Measurements from ENCODE around the gene WDR36.

WDR36 gene

DNA sequence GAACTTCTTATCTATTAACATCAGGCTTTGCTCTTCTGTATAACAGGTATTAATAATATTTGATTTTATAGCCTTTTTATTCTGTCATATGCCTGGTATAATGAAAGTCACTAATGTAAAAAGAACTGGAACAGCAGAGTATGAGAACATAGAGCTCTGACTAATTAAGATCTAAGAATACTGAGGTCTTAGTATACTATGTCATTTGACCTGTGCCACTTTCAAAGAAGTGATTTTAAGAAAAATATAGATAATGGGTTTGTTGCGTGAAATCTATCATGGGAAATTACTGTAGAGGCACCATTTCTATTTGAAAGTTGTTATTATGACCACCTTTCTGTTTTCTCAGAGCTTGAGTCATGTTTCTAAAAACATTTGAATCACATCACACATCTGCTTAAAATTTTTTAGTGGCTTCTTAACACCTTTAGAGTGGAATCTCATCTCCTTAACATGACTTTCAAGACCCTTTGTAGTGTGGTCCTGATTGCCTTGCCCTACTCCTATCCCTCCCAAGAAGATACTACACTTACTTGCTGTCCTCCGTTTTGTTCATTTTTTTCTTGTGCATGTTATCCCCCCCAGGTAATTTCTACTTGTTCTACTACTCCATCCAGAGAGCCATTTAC is 14.3 kb downstream of the WDR36 start:
- no peak for DNase-seq

DNA sequence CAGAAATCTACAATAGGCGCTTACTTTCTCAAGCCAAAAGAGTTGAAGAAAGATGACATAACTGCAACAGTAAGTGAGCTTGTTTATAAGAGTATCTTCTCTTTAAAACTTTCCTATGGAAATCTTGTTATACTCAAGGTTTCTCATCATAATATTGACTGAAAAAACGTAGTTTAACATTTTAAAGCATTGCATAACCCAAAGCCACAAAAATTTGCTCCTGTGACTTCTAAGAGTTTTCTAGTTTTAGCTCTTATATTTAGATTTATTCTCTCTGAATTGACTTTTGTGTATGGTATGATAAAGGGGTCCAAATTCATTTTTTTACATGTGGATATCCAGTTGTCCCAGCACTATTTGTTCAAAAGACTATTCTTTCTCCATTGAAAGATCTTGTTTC is 15.2 kb downstream of the WDR36 start:
- DNase-seq: no peak

DNA sequence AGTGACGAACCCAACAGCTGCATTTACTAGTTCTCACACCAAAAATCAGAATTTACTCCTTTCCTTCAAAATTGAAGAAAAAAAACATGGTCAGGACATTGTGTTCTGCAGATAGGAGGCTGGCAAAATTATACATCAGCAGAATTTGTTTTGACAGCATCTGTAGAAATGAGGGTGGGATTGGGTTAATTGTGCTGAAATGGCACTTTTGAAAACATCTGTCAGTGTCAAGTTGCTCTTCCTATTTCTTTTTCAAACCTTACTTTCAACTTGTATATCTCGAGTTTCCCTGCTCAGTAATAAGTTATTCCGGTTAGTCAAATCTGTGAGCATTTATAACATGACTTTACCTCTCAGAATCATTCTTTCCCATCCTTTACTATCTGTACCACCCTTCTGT is 19.8 kb downstream of the WDR36 start:
- DNase-seq: no peak

DNA sequence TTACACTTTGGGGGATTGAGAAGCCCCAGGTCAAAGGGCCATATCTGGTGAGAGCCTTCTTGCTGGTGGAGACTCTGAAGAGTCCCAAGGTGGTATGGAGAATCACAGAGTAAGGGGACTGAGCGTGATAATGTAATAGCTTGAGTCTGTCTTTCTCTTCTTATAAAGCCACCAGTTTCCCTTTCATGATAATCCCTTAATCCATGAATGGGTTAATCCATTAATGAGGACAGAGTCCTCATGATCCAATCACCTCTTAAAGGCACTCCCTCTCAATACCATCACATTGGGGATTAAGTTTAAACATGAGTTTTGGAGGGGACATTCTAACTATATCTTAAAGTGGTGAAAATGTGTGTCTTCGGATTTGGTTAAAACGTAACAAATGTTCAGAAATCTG is 21.5 kb downstream of the WDR36 start:
- no peak for DNase-seq

DNA sequence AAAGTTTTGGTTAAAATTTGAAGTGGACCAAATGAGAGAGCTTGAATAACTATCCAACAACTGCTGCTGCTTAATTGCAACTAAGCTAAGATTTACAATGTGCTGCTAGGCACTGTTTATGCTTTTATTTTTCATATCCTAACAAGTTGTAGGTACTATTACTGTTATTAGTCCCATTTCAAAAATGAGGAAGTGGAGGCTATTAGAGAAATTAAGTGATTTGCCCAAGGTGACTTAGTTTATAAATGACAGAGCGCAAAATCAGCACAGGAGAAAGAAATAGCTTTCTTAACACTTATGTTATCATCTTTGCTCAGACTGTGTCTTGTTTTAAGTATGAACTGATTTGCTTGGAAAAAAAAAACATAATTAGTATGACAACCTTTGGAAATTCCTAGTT is 23.1 kb downstream of the WDR36 start:
- DNase-seq: no peak

DNA sequence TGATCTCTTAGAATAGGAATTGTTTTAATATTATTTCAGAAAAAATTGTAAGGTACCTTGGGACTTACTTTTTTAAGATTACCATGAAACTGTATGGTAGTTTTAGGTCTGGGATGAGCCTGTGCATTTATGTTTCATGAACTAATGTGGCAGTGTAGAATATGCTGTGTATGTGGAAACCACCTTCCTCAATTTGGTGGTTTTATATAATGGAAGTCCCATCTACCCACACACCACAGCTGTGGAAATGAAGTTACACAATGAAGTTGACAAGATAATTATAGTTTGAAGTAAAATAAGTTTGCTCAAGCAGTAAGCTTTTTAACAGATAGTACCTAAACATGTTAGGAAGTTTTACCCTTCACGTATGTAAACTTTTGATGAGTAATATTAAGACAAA is 24.4 kb downstream of the WDR36 start:
- no peak for DNase-seq

DNA sequence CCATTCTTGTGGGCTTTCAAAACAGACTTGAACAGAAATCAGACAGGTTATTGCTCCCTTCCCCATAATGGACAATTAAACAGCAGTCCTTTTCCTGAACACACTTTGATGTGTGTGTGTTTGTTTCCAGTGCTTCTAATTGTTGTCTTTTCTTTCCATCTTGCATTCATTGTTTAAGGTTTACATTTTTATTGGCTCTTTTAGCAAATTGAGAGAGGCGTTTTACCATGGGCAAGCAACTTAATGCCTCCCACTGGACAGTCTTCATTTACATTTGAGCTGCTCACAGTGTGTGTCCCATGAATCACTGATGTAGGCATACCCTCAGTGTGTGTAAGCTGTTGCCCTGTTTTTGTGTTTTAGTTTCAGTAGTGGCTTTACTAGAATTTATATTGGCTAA is 25.0 kb downstream of the WDR36 start:
- no peak for DNase-seq

DNA sequence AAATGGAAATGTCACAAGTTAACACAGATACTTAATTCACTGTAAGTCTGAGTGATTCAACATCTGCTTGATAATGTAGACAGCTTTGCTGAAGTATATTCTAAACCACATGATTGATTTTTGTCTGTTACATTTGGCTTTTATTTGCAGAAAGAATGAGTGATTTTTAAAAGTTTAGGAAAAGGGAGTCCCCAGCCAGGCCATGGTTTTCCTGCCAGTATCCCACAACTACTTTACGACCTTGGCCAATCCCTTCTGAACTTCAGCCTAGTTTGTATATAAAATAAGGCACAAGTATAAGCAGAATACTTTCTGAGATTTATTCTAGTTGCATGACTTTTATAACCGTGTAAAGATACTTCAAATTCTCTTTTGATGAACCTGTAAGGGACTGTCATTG is 27.1 kb downstream of the WDR36 start:
- no peak for DNase-seq

DNA sequence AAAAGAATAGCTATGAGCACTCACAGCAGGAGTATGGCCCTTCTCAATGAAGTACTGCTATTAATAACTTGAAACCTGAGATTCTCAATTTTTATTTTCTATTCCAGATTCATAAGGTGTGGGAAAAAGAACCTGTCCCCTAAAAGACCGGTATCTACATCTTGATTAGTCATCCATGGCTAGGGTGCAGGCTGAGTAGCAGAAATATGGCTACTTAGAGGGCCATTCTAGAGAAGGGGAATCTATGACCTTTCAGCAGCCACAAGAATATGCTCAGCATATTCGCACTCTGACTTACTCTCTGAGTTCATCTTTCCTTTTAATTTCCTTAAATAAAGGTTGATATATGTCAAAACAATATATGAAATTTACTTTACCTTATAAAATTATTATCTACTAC is 27.7 kb downstream of the WDR36 start:
- no peak for DNase-seq

DNA sequence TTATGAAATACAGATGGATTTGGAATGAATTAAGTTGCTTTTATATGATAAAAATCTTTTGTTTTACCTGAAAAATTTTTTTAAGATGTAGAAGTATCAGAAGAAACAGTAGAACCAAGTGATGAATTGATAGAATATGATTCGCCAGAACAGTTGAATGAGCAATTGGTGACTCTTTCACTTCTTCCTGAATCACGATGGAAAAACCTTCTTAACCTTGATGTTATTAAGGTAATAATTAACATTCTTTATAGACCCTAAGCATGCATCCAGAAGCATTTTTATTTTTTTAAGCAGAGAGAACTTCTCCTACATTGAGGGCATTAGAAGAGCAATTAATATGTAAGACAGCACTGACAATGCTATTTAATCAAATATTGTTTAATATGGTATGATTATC is 28.8 kb downstream of the WDR36 start:
- no peak for DNase-seq

DNA sequence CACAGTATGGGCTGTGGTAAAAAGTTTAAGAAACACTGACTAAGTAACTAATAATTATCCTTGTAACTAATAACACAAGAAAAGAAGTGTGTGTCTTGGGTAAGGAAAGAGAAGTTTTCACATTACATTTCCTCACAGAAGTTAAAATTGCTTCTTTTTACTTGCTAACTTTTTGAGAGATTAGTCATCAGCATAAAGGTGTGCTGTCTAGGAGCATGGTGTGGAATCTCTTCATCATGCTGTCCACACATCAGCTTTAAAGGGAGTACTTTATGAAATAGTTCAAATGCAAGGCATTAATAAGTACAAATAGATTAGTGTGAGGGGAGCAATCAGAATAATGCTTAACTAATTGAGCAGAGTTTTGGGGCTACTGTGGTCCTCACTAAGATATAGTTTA is 29.8 kb downstream of the WDR36 start:
- no peak for DNase-seq

DNA sequence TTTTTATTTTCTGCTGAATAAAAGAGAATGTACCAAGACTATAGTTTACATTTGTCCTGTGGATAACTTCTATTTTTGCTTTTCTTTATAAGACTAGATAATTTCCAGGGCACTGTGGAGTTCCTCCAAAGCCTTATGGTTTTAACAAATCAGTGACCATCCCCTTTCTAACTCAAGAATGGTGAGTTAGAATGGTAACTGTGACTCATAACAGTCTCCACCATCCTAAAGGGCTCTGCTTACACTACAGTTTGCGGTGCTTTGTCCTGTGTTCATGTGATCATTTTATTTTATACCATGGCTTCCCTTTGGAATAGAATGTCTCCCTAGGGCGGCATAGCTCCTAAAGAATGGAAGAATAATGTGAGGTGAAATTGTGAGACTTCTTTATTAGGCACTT is 30.2 kb downstream of the WDR36 start:
- DNase-seq: no peak

DNA sequence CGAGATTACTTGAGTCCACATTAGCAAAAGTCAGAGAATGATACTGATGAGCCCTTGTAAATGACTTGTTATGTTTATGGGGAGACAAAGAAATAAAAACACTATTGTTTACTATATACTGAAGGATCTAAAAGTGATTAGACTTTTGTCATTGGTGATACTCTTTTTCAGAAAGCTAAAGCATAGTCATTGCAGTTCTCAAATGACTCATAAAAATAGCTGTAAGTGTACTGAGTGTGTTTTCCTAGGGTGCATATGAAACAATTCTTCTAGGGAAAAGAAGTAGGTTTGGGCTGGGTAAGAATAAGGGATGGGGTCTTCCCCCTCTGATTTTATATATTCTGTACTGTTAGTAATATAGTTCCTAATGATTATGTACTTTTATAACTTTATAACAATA is 32.6 kb downstream of the WDR36 start:
- DNase-seq: no peak

DNA sequence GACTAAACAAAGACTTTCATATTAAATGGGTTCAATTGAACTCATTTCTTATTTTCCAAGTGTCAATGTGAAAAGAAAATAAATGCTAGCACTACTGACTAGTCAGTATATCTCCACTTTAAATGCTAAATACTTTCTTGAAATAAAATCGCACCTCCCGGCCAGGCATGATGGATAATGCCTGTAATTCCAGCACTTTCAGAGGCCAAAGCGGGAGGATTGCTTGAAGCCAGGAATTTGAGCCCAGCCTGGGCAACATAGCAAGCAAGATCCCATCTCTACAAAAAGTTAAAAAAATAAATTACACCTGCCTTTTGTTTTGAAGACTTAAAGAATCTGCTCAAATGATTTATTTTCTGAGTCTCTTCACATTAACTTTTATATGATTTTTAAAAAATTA is 34.7 kb downstream of the WDR36 start:
- DNase-seq: no peak

DNA sequence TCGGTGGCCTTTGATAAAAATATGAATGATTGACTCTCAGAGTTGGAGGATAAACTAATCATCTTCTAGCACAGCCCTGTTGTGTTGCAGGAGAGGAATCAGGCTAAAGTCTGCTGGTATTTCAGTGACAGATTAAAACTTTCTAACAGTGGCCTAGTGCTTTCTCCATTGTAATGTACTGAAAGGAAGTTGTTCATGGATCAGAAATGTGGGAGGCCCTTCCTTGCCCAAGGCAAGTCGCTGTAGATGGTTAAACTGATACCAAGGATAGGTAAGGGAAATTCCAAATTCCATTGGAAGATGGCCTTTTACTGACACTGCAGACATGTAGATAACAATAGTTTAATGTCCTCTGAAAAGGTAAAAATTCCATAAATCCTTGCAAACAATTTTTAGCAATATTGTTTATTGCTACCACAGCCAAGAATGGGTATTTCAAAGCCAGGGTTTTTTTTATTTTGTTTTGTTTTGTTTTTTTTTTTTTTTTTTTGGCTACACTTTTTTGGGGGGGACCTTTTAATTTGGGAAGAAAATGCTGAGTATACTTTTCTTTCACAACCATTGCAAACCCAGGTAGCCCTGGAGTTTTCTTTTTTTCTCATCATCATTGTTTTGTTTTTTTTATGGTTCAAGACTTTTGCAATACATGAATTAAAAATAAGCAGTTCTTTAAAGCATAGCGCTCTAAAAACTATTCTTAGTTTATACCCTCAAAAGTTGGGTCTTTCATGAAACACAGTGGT is 35.5 kb downstream of the WDR36 start:
- DNase-seq: no peak

DNA sequence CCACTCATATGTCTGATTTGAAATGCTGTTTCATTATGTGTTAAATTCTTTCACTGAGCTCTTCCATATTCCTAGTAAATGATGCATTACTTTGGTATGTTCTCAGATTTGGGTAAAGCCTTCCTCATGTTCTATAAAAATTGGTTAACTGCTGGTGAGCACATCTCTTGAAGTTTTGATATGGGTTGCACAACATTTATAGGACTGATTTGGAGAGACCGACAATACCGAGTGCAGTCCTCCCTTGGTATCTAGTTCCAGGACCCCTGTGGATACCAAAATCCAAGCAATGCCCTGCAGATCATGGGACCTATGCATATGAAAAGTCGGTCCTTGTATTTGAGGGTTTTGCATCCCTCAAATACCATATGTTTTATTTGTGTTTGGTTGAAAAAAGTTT is 37.8 kb downstream of the WDR36 start:
- DNase-seq: peak; percentile 71

DNA sequence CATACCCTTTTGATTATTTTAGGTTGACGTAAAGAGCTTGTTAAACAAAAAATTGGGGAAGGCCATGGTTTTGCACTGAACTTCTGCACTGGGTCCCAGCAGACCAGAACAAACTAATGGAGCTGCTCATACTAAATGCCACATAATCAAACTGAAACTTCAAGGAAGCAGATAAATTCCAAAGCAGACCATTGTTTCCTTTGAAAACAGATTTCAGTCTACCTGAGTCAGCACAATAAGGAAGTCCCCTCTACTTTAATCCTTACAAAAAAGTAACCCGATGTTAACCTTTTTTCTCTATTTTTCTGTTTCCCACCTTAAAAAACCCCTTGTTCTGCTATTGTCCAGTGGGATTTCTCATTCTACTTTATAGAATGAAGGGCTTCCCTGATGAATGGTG is 39.2 kb downstream of the WDR36 start:
- no peak for DNase-seq

DNA sequence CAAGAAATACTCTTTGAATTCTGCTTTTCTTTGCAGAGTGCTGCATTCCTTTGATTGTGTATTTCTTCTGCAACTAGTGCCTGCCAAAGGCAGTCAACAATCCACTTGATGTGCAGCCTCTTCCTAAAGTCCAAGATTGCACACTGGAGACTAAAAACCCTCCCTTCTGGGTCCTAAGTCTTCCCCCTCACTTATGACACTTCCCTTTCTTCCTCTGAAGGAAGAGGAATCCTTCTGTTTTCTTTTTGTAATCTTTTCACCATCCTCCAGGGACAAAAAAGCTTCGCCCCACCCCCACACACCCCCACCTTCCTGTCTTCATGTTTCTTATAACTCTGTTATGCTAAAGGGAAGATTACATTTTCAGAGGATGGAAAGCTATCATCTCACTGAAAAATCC is 39.9 kb downstream of the WDR36 start:
- no peak for DNase-seq

DNA sequence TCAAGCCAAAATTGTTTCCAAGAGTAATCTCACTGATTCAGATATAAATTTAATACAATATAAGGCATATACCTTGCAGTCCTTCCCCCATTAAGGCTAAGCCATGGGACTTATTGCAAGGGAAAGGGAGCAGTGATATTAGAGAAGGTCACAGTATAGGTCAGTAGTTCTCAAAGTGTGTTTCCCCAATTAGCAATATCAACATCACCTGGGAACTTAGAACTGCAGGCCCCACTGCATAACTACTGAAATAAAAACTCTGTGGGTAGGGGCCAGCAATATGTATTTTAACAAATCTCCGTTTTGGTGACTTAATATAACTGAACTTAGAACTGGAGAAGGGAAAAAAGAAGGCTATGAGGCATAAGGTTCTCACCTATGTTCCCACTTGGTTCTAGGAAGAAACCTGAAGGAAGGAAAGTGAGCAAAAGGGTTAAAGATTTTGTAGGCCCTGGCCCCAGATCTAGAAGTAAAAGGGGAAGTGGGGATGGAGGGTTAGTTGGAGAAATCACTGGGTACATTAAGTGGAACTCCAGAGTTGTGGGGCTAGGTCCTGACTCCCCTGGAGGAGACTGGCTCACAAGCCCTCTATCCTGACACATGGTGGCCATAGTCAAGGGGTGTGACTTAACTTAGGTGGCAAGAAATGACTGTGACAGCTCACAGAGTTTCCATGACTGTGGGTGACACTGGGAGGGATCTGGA is 40.7 kb downstream of the WDR36 start:
- DNase-seq: no peak

DNA sequence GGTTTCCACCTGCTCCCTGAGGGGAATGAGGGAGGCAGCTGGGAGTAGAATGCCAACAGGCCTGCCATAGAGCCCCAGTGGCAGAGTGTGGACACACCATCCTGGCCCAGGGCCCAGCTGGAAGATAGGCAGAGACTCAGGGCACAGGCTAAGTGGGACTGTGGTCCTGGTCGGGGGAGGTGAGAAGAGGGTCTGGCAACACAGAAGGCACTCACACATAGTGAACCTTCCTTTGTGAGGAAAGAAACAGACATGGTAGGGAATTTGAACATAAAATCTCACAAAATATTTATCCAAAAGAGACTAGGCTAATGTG is 41.2 kb downstream of the WDR36 start:
- DNase-seq: no peak

DNA sequence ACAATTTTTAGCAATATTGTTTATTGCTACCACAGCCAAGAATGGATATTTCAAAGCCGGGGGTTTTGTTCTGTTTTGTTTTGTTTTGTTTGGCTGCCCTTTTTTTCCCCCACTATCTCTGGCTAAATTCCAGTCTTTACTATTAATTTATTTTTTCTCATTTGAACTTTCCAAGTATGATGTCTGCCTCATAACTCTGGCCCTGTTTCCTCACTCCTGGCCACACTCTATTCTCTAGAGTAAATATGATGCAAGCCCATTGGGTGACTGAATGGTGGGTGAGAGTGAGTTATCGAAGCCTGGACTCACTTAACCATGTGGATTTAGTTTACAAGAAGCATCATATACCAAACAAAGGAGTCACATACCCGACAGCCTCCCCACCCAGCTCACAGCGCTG is 41.9 kb downstream of the WDR36 start:
- DNase-seq: peak; percentile 88

DNA sequence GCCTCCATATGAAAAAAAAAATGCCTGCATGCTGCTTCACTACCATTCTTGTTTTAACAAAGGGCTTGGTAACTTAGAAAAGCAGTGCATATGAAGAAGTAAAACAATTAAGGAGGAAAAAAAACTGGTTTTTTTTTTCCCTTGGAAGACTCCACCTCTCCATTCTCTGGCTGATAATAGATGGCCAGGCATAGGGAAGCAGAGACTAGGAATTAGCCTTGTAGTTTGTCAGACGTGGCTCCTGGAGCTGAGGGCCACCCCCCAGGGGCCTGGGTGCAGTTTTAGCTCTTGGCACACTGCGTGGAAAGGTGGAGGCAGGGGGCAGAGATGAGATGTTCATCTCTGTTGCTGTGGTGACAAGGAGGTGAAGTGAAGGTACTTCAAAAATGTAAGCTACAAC is 42.7 kb downstream of the WDR36 start:
- DNase-seq: no peak

DNA sequence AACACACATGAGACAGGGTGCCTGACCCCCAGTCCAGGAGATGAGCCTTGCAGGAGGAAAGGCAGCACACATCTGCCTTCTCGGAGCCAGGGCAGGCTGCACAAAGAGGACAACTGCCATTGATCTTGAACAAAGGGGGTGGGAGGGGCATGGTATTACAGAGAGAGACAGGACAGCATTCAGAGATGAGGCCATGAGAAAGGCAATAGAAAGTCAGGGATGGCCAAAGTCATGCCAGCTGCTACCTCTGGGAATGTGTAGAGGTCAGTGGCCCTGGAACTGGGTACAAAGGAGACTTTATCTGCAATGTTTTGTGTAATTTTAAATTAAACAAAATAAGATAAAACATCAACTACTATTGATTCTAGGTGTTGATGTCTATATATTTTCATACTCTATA is 43.2 kb downstream of the WDR36 start:
- no peak for DNase-seq

DNA sequence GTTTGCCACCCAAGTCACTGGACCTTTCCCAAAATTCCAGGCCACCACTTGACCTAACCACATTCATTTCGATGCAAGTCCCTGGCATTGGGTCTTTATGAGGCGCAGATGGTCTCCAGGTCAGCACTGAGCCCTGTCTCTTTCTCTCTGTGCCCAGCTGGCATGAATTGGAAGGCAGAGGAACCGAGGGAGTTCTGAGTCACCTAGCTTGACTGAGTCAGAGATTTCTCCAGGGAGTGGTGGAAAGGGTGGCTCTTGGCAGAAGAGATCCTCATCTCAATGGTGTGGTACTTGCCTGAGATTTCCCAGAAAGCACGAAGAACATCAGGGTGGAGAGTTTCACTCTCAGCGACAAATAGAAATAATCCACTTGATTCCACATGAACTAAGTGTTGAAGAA is 43.8 kb downstream of the WDR36 start:
- peak; percentile 39 for DNase-seq

DNA sequence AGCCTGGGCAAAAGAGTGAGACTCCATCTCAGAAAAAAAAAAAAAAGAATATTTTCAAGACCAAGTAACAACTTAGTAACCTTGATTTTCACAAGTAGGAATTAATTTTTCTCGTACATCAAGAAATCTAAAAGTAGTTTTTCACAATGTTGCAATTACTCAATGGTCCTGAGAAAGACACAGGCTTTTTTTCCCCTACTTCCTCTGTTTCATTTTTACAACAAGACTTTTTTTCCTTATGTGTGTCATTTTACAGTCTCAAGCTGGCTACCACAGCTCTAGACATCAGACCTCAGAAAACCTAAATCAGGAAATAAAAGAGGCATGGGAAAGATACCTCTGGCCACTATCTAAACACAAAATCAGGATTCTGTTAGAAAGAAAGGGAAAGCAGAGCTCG is 45.9 kb downstream of the WDR36 start:
- no peak for DNase-seq

All from fibroblast of skin of right quadriceps (primary cell).